NB4 (cell line): ENCODE results near the gene TRMT61A.

Source experiments
- DNase-seq: peaks from one replicate; pipeline ENCODE4 v3.0.0; 2010; ENCODE audit warnings: low read depth
- H3K4me3 ChIP-seq: one replicate; pipeline ENCODE4 v1.5.1; 2011; ENCODE audit warnings: mild to moderate bottlenecking, low read depth, low read length, moderate library complexity
- MYC ChIP-seq: IDR thresholded peaks from 2 replicates; pipeline ENCODE4 v1.6.1; 2011; ENCODE audit warnings: low read depth, low read length
- POLR2A ChIP-seq: IDR thresholded peaks from 2 replicates; pipeline ENCODE4 v1.6.1; 2011; ENCODE audit warnings: mild to moderate bottlenecking; ENCODE audit not compliant: insufficient read length; ENCODE audit errors: extremely low read depth
- TF ChIP-seq, protein P1 (sequence below): IDR thresholded peaks from 2 replicates; pipeline ENCODE4 v1.6.1; 2011; ENCODE audit warnings: low read depth, low read length
- TF ChIP-seq, protein P2 (sequence below): IDR thresholded peaks from one replicate; pipeline ENCODE4 v1.5.1; 2012; ENCODE audit warnings: low read depth, low read length

TRMT61A gene

DNA sequence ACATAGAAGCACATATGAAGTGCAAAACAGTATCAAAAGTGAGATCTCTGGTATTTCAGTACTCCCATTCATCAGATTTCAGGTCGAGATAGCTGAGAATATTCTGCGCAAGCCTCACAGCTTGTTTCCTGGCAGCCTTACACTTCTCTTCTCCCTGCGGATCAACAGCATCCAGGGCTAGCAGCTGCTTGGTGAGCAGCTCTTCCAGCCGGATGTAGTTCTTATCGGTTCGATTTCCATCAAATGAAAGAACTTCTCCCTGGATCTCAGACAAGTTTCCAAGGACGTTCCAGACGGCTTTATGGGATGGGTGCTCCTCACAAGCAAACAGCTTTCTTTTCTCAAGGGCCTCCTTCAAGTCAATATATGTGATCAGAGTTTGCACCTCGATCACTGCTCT is 30.8 kb downstream of the TRMT61A start:
- H3K4me3 ChIP-seq = no peak overlapping the region

DNA sequence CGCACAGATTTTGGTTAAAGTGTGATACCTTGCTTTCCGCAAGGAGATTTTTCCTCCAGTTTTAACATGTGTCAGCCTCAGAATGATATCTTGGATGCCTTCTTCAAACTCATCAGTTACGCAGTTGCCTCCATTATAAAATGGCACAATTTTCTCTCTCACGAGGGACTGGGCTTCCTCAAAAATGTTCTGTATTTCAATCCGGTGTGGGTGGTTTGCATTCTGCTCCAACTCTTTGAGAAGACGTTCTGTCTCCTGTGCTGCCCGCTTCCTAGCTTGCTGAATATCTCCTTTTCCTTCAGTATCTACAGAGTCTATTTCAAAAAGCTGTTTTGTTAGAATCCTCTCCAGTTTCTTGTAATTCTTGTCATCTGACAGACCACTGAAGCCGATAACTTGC is 31.7 kb downstream of the TRMT61A start:
- TF ChIP-seq, protein P1, sequence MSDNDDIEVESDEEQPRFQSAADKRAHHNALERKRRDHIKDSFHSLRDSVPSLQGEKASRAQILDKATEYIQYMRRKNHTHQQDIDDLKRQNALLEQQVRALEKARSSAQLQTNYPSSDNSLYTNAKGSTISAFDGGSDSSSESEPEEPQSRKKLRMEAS = no peak
- TF ChIP-seq, protein P2, sequence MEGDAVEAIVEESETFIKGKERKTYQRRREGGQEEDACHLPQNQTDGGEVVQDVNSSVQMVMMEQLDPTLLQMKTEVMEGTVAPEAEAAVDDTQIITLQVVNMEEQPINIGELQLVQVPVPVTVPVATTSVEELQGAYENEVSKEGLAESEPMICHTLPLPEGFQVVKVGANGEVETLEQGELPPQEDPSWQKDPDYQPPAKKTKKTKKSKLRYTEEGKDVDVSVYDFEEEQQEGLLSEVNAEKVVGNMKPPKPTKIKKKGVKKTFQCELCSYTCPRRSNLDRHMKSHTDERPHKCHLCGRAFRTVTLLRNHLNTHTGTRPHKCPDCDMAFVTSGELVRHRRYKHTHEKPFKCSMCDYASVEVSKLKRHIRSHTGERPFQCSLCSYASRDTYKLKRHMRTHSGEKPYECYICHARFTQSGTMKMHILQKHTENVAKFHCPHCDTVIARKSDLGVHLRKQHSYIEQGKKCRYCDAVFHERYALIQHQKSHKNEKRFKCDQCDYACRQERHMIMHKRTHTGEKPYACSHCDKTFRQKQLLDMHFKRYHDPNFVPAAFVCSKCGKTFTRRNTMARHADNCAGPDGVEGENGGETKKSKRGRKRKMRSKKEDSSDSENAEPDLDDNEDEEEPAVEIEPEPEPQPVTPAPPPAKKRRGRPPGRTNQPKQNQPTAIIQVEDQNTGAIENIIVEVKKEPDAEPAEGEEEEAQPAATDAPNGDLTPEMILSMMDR = no peak
- TF ChIP-seq MYC = no peak
- no peak for TF ChIP-seq POLR2A
- peak overlapping the region; percentile 84 for H3K4me3 ChIP-seq

More for the DNA sequence above, 30.8 kb downstream of the TRMT61A start:
- TF ChIP-seq MYC (no peak), POLR2A (no peak)
- TF ChIP-seq, protein P1 = no peak
- TF ChIP-seq, protein P2 = no peak
- DNase-seq = no peak

DNA sequence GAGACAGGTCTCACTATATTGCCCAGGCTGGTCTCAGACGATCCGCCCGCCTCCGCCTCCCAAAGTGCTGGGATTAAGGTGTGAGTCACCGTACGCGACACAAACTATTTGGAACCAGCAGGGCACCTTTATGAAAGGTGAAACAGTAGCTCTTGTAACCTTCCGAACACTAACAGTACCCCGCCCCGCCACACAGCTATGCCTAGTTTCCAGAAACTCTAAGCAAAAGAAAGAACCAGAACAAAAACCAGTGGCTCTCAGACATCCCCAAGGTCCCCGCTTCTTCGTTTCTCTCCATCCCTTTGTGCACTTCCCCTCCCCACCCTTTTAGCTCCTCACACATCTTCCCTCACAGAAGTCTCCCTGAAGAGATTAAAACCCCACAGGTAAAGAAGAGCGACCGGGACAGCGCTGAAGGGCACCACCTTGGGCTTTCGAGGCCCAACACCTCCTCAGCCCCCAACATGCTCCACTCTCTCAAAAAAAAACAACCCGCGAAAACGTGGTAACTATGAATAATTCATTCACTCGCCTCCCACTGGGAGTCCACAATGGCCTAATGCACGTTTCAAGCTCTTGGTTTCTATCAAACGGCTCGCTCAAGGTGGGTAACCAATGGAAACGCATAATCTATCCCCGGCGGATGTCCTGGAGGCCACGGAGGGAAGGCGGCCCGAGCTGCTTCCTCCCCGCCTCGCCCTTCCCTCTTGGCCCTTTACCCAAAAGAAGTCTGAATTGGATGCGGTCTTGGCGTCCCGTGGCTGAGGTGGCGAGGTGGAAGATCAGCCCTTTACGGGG is 32.6 kb downstream of the TRMT61A start:
- TF ChIP-seq POLR2A = no peak
- TF ChIP-seq, protein P1 = peak; percentile 28; the same call in 1 of the 2 replicates
- TF ChIP-seq, protein P2 = no peak
- 0 out of 2 replicates have a peak, but pooled peaks have one; percentile 19 for TF ChIP-seq MYC
- H3K4me3 ChIP-seq = peak overlapping the region; percentile 84
- DNase-seq = peak; percentile 70

More for the DNA sequence above, 31.7 kb downstream of the TRMT61A start:
- no peak for DNase-seq

DNA sequence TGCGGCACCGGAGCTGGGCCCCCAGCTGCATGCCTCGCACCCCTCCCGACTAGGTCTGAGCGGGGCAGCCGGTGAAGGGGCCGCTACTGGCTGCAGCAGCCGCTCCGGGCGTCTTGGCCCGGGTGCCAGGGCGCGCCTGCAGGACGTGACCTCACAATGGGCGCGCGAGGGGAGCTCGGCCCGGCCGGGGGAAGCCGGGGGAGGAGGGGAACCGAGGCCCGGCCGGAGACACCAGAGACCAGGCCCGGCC is 33.1 kb downstream of the TRMT61A start:
- no peak for DNase-seq
- peak overlapping the region; percentile 84 for H3K4me3 ChIP-seq
- TF ChIP-seq, protein P2 = no peak

DNA sequence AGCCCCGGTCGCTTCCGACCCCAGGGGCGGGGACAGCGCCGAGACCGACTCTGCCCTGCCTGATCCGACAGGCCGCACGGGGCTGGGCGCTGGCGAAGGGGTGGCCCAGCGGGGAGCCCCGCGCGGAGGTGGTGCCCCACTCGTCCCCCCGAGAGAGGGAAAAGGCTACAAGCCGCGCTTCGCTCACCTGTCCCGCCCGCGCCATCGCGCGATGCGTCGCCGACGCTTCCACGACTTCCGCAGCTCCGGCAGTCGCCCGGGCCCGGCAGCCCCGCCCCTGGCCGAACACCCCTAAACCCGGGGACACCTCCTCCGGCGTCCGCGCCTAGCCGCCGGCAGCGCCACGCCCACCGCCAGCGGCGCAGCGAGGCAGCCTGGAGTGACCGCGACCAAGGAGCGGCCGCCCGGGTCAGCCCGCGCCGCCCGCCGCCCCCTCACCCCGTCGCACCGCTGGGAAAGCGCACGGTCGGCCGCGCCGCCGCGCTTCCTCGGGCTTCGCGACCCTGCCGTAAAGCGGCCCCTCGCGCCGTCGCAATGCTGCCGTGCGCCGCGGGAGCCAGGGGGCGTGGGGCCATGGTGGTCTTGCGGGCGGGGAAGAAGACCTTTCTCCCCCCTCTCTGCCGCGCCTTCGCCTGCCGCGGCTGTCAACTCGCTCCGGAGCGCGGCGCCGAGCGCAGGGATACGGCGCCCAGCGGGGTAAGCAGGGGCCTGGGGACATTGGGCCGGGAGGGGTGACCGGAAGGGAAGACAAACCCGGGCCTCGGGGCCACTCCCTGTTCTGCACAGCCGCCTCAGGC is 33.6 kb downstream of the TRMT61A start, which contains the start of the genes BAG5 and COA8:
Gene BAG5, minus strand, starts transcription at position 229 of the 797 bp plus-strand sequence. CDS start 1,493 bp downstream, outside the sequence.
Gene COA8, plus strand, starts transcription at position 532 of the 797 bp plus-strand sequence. Its CDS starts 42 bp downstream, at position 574.
- DNase-seq = peak; percentile 91
- TF ChIP-seq, protein P1 = peak; percentile 25
- TF ChIP-seq, protein P2 = no peak
- TF ChIP-seq MYC = peak; percentile 64; the same call in 1 of the 2 replicates
- TF ChIP-seq POLR2A = peak; percentile 59

More for the DNA sequence above, 33.6 kb downstream of the TRMT61A start, which contains the start of the genes BAG5 and COA8:
- peak within 1 kb of the TSS; percentile 84 for H3K4me3 ChIP-seq
